ENCODE data around the gene TMEM252.

Gene TMEM252

DNA sequence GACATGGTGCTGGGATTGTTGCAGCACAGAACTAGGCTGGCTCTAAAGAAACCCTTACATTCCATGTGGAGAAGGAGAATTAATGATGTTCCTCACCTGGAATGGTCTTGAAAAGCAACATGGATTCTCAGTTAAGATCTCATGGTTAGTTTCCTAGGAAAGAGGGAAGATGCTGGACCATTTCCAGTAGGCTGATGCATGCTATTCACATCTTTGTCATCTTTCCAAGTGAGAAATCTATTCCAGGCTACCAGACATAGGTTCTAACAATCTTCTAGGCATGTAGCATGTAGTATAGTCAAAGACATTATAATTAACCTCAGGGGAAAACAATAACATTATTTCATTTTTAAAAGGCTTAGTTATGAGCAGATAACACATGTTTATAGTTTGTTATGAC is 44.3 kb downstream of the TMEM252 start:
- DNase-seq = no peak

DNA sequence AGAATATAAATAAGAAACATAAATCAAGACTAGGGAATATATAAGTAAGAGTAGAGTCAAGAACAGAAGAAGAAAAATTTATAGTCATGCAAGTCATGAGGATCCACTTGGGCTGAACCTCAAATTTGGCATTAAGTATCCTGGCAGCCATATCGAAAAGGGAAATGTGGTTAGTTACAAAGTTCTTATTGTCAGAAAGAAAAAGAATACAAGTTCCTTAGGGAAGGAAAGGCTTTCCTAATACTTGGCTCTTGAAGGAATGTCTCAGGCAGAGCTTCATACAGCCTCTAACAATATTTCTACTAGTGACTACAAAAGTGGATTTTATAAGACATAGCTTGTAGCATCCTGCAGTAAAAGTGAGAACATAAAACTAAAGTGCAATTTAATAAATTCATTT is 45.4 kb downstream of the TMEM252 start:
- DNase-seq = no peak

DNA sequence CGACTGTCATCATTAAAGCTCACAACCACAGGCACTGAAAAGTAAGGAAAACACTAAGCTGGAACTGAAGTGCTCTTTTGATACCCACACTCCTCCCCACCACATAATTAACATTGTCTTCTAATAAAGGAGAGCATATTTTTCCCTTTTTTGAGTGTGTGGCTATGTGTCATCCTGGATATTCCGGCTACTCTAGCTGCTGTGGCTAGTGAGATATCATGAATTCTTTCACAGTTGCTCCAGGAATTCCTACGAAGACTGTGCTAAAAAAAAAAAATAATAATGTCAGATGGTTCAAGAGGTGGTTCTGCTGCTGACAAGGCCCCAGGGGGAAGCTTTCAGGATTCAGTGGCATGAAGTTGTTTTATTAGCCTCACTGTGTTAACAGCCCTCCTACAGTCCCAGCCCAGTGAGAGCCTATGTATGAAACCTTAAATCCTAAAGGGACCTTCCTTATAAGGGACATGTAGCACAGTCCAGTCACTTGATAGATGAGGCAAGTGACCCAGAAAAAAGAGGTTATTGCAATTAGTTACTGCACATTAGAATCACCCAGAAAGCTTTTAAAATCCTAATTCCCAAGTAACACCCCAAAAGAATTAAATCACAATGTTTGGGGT is 46.6 kb downstream of the TMEM252 start:
- no peak for DNase-seq

DNA sequence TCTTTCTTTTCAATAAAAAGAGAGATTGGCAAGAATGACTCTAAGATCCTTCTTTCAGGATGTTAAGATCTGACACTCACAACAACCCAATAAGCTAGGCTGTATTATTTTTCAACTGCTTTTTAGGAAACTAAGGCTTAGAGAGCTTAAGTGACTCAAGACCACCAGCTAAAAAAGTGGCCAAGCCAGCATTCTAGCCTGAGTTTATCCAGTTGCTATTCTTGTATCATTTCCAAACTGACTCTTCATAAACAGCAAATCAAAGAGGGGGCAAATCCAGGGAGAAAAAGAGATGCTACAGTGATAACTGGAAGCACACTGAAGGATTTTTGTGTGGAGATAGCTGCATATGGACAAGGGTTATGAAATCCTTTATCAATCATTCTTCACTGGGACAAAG is 47.1 kb downstream of the TMEM252 start:
- DNase-seq = no peak

DNA sequence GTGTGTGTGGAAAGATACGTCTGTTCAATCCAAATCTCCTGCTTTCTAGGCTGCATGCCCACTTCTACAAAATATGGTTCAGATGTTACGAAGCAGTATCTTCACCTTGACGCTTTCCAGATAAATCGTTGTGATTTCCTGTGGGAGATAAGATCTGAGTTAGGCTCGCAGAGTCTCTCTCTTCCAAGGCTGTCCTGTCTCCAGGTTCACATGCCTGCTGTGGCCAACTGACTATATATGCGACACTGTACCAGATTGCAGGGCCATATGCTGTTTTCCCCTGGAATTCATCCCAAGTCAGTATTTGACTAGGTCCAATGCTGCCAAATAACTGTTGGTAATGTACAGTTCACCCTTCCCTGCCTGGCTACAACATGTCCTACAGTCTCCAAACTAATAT is 47.9 kb downstream of the TMEM252 start:
- peak in 1 of 2 experiments; percentile 19 for DNase-seq

DNA sequence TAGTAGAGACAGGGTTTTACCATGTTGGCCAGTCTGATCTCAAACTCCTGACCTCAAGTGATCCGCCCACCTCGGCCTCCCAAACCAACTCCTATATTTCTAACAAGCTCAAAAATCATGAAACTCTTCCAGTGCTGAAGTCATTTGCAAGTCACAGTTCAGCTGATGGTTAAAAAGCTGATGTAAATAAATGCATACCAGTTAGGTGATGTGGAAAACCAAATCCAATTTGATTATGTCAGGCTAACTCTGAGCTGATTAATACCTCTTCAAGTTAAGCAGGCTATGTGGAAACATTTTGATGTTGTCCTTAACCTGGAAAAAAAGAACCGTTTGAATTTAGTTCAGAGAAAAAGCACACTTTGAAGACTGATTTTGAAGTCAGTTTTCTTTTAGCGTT is 51.0 kb downstream of the TMEM252 start:
- no peak for DNase-seq

DNA sequence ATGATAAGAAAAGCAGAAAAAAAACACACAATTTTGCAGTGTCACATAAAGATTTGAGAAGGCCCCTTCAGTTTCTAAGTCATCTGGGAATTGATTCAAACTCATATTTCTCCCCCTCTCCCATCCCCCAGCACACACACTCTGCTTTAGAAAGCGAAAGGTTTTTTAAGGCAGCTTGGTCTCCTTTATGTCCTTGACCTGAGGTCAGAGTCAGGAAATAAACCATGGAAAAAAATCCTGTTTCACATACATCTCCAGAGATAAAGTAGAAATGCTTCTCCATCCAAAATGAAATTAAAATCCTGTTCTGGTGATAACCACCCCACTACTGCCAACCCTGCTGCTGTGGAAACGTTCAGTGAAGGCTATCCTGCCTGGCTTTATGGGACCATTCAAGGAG is 52.6 kb downstream of the TMEM252 start:
- DNase-seq = no peak
